ENCODE results near the gene BSG.

DNA sequence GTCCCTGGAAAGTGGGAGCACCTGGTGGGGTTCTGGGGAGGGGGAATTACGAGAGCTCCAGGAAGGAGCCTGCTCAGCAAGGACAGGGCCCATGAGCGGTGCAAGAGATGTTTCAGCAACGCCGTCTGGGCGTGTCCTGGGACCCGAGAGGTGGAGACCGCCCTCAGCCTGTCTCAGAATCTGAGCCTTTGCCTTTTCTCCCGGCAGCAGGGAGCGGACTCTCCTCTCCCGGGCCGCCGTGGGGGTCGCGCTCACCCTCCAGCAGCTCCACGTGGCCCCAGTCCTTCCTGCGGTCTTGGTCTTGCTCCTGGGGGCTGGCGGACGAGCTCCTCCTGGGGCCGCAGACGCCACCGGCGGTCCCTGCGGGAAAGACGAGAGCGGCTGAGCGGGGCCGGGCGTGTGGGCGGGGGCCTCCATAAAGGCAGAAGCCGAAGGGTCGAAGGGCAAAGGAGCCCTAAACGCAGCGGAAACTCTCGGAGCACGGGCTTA lies 60.2 kb downstream of the BSG start:
- TF ChIP-seq RAD21 (conservative IDR thresholded peaks at IDR 0.05): no peak
- TF ChIP-seq, protein P1, sequence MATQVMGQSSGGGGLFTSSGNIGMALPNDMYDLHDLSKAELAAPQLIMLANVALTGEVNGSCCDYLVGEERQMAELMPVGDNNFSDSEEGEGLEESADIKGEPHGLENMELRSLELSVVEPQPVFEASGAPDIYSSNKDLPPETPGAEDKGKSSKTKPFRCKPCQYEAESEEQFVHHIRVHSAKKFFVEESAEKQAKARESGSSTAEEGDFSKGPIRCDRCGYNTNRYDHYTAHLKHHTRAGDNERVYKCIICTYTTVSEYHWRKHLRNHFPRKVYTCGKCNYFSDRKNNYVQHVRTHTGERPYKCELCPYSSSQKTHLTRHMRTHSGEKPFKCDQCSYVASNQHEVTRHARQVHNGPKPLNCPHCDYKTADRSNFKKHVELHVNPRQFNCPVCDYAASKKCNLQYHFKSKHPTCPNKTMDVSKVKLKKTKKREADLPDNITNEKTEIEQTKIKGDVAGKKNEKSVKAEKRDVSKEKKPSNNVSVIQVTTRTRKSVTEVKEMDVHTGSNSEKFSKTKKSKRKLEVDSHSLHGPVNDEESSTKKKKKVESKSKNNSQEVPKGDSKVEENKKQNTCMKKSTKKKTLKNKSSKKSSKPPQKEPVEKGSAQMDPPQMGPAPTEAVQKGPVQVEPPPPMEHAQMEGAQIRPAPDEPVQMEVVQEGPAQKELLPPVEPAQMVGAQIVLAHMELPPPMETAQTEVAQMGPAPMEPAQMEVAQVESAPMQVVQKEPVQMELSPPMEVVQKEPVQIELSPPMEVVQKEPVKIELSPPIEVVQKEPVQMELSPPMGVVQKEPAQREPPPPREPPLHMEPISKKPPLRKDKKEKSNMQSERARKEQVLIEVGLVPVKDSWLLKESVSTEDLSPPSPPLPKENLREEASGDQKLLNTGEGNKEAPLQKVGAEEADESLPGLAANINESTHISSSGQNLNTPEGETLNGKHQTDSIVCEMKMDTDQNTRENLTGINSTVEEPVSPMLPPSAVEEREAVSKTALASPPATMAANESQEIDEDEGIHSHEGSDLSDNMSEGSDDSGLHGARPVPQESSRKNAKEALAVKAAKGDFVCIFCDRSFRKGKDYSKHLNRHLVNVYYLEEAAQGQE (IDR thresholded peaks at IDR 0.05; ENCODE audit: borderline replicate concordance): no peak
- TF ChIP-seq, protein P2, sequence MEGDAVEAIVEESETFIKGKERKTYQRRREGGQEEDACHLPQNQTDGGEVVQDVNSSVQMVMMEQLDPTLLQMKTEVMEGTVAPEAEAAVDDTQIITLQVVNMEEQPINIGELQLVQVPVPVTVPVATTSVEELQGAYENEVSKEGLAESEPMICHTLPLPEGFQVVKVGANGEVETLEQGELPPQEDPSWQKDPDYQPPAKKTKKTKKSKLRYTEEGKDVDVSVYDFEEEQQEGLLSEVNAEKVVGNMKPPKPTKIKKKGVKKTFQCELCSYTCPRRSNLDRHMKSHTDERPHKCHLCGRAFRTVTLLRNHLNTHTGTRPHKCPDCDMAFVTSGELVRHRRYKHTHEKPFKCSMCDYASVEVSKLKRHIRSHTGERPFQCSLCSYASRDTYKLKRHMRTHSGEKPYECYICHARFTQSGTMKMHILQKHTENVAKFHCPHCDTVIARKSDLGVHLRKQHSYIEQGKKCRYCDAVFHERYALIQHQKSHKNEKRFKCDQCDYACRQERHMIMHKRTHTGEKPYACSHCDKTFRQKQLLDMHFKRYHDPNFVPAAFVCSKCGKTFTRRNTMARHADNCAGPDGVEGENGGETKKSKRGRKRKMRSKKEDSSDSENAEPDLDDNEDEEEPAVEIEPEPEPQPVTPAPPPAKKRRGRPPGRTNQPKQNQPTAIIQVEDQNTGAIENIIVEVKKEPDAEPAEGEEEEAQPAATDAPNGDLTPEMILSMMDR (IDR thresholded peaks at IDR 0.05; ENCODE audit: poor library complexity, severe bottlenecking): no peak

Data from neural cell (in vitro differentiated cells).